Astrocyte (in vitro differentiated cells and primary cell): ENCODE data around the gene ATP11A. TPM values are rescaled to one million over a fixed set of nuclear protein-coding genes. Genes with fewer than 3 reads are reported as not detected.

Experiments
- DNase-seq: peaks from one replicate; pipeline ENCODE4 v3.0.0-alpha.2; 2010; ENCODE audit warnings: low read depth
- FAIRE-seq: peaks from 2 replicates; lab custom pipeline; 2011; peaks lifted over from hg19 to GRCh38; lab: Jason Lieb, UNC
- H2AFZ ChIP-seq: 2 replicates; pipeline ENCODE4 v1.6.0; 2012; ENCODE audit warnings: low read depth, low read length, inconsistent platforms
- H3K27ac ChIP-seq: 2 replicates; pipeline ENCODE4 v1.5.1; 2011; ENCODE audit warnings: low read depth, low read length, inconsistent platforms
- H3K27me3 ChIP-seq: 2 replicates; pipeline ENCODE4 v1.6.0; 2011; ENCODE audit warnings: low read length, inconsistent platforms; ENCODE audit not compliant: insufficient read depth
- H3K36me3 ChIP-seq: 2 replicates; pipeline ENCODE4 v1.5.1; 2011; ENCODE audit warnings: low read length, inconsistent platforms; ENCODE audit not compliant: insufficient read depth
- H3K4me1 ChIP-seq: 2 replicates; pipeline ENCODE4 v1.5.1; 2011; ENCODE audit warnings: low read length, inconsistent platforms; ENCODE audit not compliant: insufficient read depth
- H3K4me2 ChIP-seq: 2 replicates; pipeline ENCODE4 v1.6.0; 2012; ENCODE audit warnings: low read length, inconsistent platforms
- H3K4me3 ChIP-seq: 2 replicates; pipeline ENCODE4 v1.5.1; 2011; ENCODE audit warnings: low read depth, mild to moderate bottlenecking, low read length, inconsistent platforms; ENCODE audit not compliant: insufficient read depth
- H3K79me2 ChIP-seq: 2 replicates; pipeline ENCODE4 v1.6.0; 2012; ENCODE audit warnings: mild to moderate bottlenecking, low read length, inconsistent platforms; ENCODE audit not compliant: insufficient read depth
- H3K9ac ChIP-seq: 2 replicates; pipeline ENCODE4 v1.6.0; 2012; ENCODE audit warnings: mild to moderate bottlenecking, low read length, inconsistent platforms
- H3K9me3 ChIP-seq: 2 replicates; pipeline ENCODE4 v1.5.1; 2012; ENCODE audit warnings: low read depth, mild to moderate bottlenecking, low read length, inconsistent platforms; ENCODE audit not compliant: insufficient read depth
- H4K20me1 ChIP-seq: 2 replicates; pipeline ENCODE4 v1.6.0; 2012; ENCODE audit warnings: low read length, inconsistent platforms; ENCODE audit not compliant: insufficient read depth
- H3K27ac Mint-ChIP-seq: one replicate; pipeline ENCODE4 v1.8.0; 2021; ENCODE audit warnings: mild to moderate bottlenecking, mixed read lengths; ENCODE audit not compliant: unreplicated experiment
- H3K27me3 Mint-ChIP-seq: one replicate; pipeline ENCODE4 v1.8.0; 2021; ENCODE audit warnings: low read depth, mixed read lengths; ENCODE audit not compliant: unreplicated experiment
- H3K36me3 Mint-ChIP-seq: one replicate; pipeline ENCODE4 v1.8.0; 2021; ENCODE audit warnings: low read depth, mixed read lengths; ENCODE audit not compliant: unreplicated experiment
- H3K4me1 Mint-ChIP-seq: one replicate; pipeline ENCODE4 v1.8.0; 2021; ENCODE audit warnings: low read depth, mixed read lengths; ENCODE audit not compliant: unreplicated experiment
- H3K4me3 Mint-ChIP-seq: one replicate; pipeline ENCODE4 v1.8.0; 2021; ENCODE audit warnings: mild to moderate bottlenecking, moderate library complexity, mixed read lengths; ENCODE audit not compliant: unreplicated experiment
- H3K9me3 Mint-ChIP-seq: one replicate; pipeline ENCODE4 v1.8.0; 2021; ENCODE audit warnings: mild to moderate bottlenecking, mixed read lengths; ENCODE audit not compliant: unreplicated experiment
- EZH2 ChIP-seq: IDR thresholded peaks from 2 replicates; pipeline ENCODE4 v1.6.1; 2012; ENCODE audit warnings: mild to moderate bottlenecking, low read length, inconsistent platforms; ENCODE audit not compliant: insufficient read depth
- total RNA-seq: library from RNA; stranded (reverse); gene quantifications from 2 replicates; pipeline ENCODE4 v1.2.1, GENCODE V29; 2021
- TF ChIP-seq, protein P1 (sequence below): IDR thresholded peaks from 2 replicates; pipeline ENCODE4 v1.5.1; 2011; ENCODE audit warnings: low read depth, mild to moderate bottlenecking, inconsistent platforms, low read length, moderate library complexity; ENCODE audit not compliant: insufficient read depth

The ATP11A gene
- total RNA-seq, 1 donor from 2014 or later: 38.9 TPM

DNA sequence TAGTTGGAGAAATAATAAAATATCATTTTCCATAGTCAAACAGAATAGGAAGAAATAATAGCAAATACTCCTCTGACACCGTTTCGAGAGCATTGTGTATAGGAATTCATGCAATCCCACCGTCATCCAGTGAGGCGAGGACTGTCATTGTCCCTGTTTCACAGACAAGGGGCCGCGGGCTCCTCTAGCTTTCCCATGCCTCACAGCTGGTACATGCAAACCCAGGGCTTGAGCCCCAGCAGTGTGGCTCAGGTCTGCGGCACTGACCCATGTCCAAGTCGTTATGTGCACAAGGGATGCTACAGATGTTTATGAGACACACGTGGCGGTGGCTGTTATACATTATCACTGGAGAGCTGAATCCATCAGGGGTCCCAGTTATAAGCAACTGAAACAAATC, 18.5 kb upstream of the ATP11A start:
- H3K4me2 ChIP-seq: no peak overlapping the region
- H3K9me3 ChIP-seq: peaks cover under 1% of the 10 kb centered on the region
- Mint-ChIP-seq H3K27ac (no peak overlapping the region), H3K4me3 (no peak overlapping the region), H3K36me3 (no peaks in the 10 kb centered on the region), H3K4me1 (no peaks in the 10 kb centered on the region), H3K9me3 (no peaks in the 10 kb centered on the region), H3K27me3 (peaks cover 40% of the 10 kb centered on the region)
- H3K9ac ChIP-seq: no peak overlapping the region
- H3K79me2 ChIP-seq: no peaks in the 10 kb centered on the region
- DNase-seq (no peak), FAIRE-seq (no peak)
- no peaks in the 10 kb centered on the region for H3K36me3 ChIP-seq
- no peaks in the 10 kb centered on the region for H4K20me1 ChIP-seq
- no peak overlapping the region for H3K4me3 ChIP-seq
- H3K4me1 ChIP-seq: no peaks in the 10 kb centered on the region
- no peak for TF ChIP-seq EZH2
- TF ChIP-seq, protein P1, sequence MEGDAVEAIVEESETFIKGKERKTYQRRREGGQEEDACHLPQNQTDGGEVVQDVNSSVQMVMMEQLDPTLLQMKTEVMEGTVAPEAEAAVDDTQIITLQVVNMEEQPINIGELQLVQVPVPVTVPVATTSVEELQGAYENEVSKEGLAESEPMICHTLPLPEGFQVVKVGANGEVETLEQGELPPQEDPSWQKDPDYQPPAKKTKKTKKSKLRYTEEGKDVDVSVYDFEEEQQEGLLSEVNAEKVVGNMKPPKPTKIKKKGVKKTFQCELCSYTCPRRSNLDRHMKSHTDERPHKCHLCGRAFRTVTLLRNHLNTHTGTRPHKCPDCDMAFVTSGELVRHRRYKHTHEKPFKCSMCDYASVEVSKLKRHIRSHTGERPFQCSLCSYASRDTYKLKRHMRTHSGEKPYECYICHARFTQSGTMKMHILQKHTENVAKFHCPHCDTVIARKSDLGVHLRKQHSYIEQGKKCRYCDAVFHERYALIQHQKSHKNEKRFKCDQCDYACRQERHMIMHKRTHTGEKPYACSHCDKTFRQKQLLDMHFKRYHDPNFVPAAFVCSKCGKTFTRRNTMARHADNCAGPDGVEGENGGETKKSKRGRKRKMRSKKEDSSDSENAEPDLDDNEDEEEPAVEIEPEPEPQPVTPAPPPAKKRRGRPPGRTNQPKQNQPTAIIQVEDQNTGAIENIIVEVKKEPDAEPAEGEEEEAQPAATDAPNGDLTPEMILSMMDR: no peak
- no peak overlapping the region for H3K27ac ChIP-seq
- no peak overlapping the region for H2AFZ ChIP-seq
- H3K27me3 ChIP-seq: peaks cover 3% of the 10 kb centered on the region

DNA sequence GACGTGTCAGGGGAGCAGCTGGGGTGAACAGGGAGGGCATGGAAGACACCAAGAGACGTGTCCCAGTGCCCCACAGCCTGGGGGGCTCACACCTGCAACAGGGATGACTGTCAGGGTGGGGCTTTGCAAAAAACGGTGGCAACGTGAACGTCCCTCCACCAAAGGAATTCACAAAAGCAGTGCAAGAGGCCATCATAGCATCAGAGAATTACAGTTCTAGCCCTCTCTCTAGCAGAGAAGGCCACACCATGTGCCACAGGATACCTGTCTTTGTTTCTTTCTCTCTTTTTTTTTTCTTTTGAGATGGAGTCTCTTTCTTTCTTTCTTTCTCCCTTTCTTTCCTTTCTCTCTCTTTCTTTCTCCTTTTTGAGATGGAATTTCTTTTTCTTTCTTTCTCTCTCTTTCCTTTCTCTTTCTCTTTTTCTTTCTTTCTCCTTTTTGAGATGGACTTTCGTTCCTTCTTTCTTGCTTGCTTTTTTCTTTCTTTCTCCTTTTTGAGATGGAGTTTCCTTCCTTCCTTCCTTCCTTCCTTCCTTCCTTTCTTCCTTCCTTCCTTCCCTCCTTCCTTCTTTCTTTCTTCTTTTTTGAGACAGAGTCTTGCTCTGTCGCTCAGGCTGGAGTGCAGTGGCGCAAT, 17.1 kb upstream of the ATP11A start:
- TF ChIP-seq, protein P1: no peak
- TF ChIP-seq EZH2: no peak
- Histone ChIP-seq H3K27ac (no peak overlapping the region), H3K36me3 (no peaks in the 10 kb centered on the region), H3K79me2 (no peaks in the 10 kb centered on the region), H3K27me3 (peaks cover 3% of the 10 kb centered on the region), H4K20me1 (no peaks in the 10 kb centered on the region), H3K4me2 (no peak overlapping the region), H3K4me3 (no peak overlapping the region), H2AFZ (no peak overlapping the region), H3K9me3 (no peaks in the 10 kb centered on the region), H3K4me1 (no peaks in the 10 kb centered on the region), H3K9ac (no peak overlapping the region)
- Mint-ChIP-seq H3K36me3 (no peaks in the 10 kb centered on the region), H3K27me3 (peaks cover 43% of the 10 kb centered on the region), H3K4me1 (no peaks in the 10 kb centered on the region), H3K4me3 (no peak overlapping the region), H3K27ac (no peak overlapping the region), H3K9me3 (no peaks in the 10 kb centered on the region)
- DNase-seq: no peak
- FAIRE-seq: no peak

DNA sequence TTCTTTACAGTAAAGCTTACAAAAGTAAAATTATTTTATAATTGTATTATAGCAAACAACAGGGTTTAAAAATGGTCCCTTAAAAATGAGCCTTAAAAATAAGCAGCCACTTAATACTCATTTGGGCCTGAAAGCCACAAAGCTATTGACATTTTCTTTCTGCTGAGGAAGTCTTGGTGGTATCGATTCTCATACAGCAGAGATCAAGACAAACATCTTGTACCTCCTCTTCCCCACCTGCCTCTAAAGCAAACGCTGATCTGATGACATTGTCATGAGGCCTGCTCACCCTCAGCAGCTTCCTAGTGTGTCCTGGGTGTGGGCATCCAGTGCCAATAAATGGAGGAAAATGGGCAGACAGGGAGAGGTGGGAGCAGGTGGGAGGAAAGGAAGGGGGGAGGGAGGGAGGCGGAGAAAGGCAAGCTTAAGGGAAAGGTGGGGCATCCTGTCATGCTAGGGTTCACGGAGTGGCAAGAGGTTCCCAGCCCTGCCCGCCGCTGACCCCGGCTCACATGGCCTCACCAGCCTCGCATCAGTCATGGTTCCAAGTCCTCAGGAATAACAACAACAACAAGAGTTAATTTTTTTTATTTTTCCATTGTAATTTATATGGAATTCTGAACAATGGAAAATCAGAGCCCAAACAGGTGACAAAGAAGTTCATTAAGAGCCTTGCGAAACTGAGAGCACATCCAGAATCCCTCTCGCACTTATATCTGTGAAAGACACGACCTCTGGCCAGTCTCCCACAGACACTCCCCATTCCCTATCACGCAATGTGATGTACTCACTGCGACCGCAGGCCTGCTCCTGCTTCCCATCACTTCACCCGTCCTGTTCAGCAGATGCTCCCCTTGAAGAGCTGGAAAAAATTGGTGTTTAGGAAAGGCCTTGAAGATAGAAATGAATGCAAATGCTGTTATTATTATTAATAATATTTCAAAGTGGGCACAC, 15.1 kb upstream of the ATP11A start:
- H4K20me1 ChIP-seq: no peaks in the 10 kb centered on the region
- Mint-ChIP-seq H3K27me3 (peaks cover 40% of the 10 kb centered on the region), H3K4me3 (no peak overlapping the region), H3K4me1 (no peaks in the 10 kb centered on the region), H3K9me3 (no peaks in the 10 kb centered on the region), H3K27ac (no peak overlapping the region), H3K36me3 (no peaks in the 10 kb centered on the region)
- H3K9me3 ChIP-seq: no peaks in the 10 kb centered on the region
- DNase-seq (no peak), FAIRE-seq (no peak)
- no peak overlapping the region for H3K9ac ChIP-seq
- H3K36me3 ChIP-seq: no peaks in the 10 kb centered on the region
- TF ChIP-seq, protein P1: no peak
- no peak for TF ChIP-seq EZH2
- no peak overlapping the region for H3K27ac ChIP-seq
- peaks cover 2% of the 10 kb centered on the region for H3K27me3 ChIP-seq
- H3K4me2 ChIP-seq: no peak overlapping the region
- H3K4me3 ChIP-seq: no peak overlapping the region
- H2AFZ ChIP-seq: no peak overlapping the region
- no peaks in the 10 kb centered on the region for H3K4me1 ChIP-seq
- no peaks in the 10 kb centered on the region for H3K79me2 ChIP-seq
